NCI-H446 (cell line): ENCODE data around the gene LHFPL6.

Source experiments
- DNase-seq, 2 experiments: peaks; one replicate each; lab custom pipeline; 2025; lab: John Stamatoyannopoulos, UW

Gene LHFPL6

GRCh38 chr13:39510316-39510695, 92.7 kb downstream of the LHFPL6 start:
- peak in 1 of 2 experiments; percentile 14 for DNase-seq

DNA sequence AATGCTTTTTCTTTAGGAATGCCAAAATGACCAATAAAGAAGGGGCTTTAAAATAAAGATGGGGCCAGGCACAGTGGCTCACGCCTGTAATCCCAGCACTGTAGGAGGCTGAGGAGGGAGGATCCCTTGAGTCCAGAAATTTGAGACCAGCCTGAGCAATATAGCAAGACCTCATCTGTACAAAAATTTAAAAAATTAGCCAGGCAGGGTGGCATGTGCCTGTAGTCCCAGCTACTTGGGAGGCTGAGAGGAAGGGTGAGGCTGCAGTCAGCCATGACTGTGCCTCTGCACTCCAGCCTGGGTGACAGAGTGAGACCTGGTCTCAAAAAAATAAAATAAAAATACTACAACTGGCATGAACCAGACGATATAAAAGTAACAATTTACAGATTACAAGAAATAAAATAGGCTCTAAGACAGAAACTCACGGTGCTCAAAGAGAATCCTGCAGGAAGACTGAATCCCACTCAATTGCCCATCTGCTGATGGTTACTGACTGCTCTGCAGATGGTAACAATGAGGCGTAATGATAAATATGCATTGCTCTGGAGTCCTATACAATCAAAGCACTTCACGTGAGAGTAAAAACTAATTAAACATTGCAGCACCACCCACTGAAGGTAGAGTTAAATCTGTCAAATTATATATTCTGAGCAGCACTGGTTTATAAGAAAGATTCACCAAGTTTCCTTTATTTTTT, 93.2 kb downstream of the LHFPL6 start:
- DNase-seq = peak in 1 of 2 experiments; percentile 14

DNA sequence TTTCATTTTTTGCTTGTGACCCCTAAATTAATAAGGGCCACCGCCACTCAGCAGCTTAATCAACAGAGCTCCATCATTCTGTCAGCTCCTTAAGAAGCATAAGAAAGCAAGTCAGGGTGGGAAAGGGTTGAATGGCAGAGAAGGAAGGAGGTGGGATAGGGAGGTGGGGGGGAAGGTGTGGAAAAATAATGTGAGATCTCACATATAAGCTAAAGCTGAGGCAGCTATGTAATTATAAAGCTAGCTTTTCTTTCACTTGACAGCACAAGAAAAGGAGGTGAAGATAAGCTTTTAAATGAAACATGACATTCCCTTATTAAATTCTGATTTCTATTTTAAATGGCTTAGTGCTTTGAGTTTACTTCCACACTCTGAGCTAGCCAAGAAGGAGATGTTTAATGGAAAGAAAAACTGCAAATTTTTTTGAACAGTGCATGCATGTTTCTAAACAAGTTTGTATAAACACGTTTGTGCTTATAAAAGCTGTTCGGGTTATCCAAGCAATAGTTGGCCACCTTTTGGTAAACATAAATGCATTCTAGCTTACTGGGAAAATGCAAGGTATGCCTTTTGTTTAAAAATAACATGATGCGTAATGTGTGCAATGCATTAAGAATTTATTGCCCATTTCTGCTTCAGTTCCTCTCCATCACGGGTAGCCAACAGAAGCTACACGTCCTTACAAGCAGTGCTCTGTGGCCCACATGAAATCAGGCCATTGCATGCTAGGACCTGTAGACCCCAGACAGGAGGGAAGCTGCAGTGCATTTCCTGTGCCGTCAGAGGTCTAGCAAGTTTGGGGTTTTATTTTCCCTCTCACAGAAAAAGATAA, 96.2 kb downstream of the LHFPL6 start:
- no peak for DNase-seq

GRCh38 chr13:39505151-39505550, 97.8 kb downstream of the LHFPL6 start:
- no peak for DNase-seq

GRCh38 chr13:39503048-39503447, 99.9 kb downstream of the LHFPL6 start:
- DNase-seq = no peak

- peak; percentile 30 to 83 for DNase-seq
These were observed 101.2 kb downstream of the LHFPL6 start for GRCh38 chr13:39501702-39502324.

DNA sequence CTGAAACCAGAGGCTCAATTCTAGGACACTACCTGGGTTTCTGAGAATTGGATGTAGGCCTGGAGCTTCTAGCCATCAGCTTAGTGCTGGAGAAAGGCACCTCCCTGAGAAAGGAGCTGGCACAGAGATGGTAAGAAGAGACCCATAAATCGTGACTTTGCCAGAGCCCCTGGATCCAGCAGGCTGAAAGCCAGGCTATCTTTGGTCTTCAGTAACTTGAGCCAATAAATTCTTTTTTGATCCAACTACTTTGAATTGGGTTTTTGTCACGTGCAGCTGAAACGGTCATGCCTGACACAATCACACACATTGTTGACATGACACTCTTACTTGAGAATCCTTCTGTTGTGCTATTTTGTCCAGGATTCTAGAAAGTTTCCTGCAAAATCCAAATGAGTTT, 103.4 kb downstream of the LHFPL6 start:
- DNase-seq = peak; percentile 34 to 89

DNA sequence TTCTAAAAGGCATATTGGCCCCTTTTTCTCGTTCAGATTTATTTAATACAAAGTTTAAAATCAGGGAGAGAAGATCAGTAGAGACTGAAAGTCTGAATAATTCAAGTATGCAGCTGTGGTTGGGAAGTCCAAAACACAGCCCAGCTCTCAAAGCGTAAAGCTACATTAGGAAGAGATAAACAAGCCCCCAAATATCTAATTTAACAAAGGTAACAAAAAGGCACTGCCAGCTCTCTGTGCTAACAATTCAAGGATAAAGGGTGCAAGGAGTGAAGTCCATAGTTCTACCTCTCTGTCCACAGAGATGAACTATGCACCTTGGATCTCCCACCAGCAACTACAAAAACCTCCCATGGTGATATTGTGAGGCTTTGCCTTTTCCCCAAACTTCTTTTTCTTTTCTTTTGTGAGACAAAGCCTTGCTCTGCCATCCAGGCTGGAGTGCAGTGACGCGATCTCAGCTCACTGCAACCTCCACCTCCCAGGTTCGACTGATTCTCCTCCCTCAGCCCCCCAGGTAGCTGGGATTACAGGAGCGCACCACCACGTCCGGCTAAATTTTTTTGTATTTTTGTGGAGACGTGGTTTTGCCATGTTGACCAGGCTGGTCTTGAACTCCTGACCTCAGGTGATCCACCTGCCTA, 104.4 kb downstream of the LHFPL6 start:
- DNase-seq = no peak

- no peak for DNase-seq
These were observed 106.5 kb downstream of the LHFPL6 start for GRCh38 chr13:39496506-39496905.

GRCh38 chr13:39494633-39495032, 108.4 kb downstream of the LHFPL6 start:
- no peak for DNase-seq

DNA sequence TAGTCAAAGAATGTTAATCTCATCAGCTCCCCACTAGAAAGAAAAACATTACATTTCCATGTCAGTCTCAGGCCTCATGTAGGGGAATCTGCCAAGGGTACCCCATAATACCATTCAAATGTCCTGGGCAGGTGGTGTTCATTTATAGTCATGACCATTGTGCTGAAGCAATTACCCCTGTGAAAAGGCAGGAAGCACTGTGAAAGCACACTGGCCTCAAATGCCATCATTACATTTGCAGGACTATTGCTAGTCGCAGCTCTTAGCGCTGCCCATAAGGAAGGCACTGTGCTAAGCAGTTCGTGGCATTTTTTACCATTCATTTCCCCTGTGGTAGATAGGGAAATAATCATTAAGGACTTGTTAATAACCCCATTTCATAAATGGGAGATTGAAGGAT, 109.0 kb downstream of the LHFPL6 start:
- DNase-seq = no peak

- no peak for DNase-seq
These were observed 112.9 kb downstream of the LHFPL6 start for GRCh38 chr13:39490136-39490535.

GRCh38 chr13:39486758-39487157, 116.2 kb downstream of the LHFPL6 start:
- no peak for DNase-seq

GRCh38 chr13:39485314-39485700, 117.7 kb downstream of the LHFPL6 start:
- DNase-seq = no peak

GRCh38 chr13:39484506-39485313, 118.3 kb downstream of the LHFPL6 start:
- DNase-seq = no peak

GRCh38 chr13:39483326-39483725, 119.7 kb downstream of the LHFPL6 start:
- DNase-seq = no peak

GRCh38 chr13:39481491-39481890, 121.5 kb downstream of the LHFPL6 start:
- no peak for DNase-seq

GRCh38 chr13:39474600-39474999, 128.4 kb downstream of the LHFPL6 start:
- DNase-seq = no peak

GRCh38 chr13:39469676-39470075, 133.3 kb downstream of the LHFPL6 start:
- DNase-seq = no peak

DNA sequence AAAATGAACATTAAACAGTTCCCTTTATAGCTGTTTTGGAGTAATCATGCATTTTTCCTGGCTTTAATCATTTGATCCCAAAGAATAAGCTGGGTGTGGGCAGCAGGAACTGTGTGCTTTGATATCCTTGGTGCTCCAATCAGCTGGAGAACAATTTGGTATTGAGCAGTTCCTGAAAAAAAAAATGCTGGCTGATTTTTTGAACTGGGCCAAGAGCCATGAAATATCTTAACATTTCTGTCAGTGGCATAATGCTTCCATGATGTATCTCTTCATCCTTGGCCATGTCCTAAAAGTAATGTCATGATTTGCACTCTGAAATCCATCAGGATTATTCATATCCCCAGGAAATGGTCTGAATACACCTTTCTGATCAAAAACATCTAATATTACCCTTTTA, 134.7 kb downstream of the LHFPL6 start:
- DNase-seq = no peak

DNA sequence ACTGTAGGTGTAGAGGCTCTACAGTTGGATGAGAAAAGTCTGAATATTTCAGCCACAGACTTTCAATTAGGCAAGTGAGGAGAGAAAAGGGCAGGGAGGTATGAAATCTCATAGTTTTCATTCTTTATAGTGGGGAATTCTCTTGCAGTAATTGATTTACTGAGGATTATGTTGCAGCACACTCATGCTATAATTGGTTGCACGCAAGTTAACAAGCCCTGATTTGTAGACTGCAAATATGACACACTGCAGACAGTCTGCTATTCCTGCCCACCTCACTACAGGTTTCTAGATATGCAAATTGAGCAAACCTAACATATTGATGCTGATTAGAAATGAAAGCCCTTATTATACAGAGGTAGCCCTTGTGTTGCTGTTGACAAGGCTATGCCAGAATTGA, 139.4 kb downstream of the LHFPL6 start:
- DNase-seq = no peak

- no peak for DNase-seq
These were observed 140.1 kb downstream of the LHFPL6 start for GRCh38 chr13:39462906-39463305.
